Measurements from ENCODE around the gene TNS3.

- TF ChIP-seq CTCF (IDR thresholded peaks at IDR 0.05; ENCODE audit: low read depth, low read length) (no peak), POLR2A (IDR thresholded peaks at IDR 0.05; ENCODE audit: extremely low read depth, insufficient read length) (no peak)
These were observed 18.5 kb upstream of the TNS3 start for GRCh38 chr7:47600199-47601118.
